Activated CD8-positive, alpha-beta memory T cell treated with anti-CD3 and anti-CD28 coated beads, Interleukin-2, amount 50 U/mL, for 24 hours (primary cell): Measurements from ENCODE around the gene ZNF112.

ENCODE experiments used
- DNase-seq: peaks from one replicate; pipeline ENCODE4 v3.0.0-alpha.2; 2020; ENCODE audit errors: extremely low read depth

ZNF112 gene

GRCh38 chr19:44282846-44283245, 73.6 kb downstream of the ZNF112 start:
- DNase-seq: no peak

- no peak for DNase-seq
Measured at GRCh38 chr19:44280916-44281315, 75.6 kb downstream of the ZNF112 start.

- DNase-seq: no peak
Measured at GRCh38 chr19:44278181-44278690, 78.2 kb downstream of the ZNF112 start.

- no peak for DNase-seq
Measured at GRCh38 chr19:44277331-44277730, 79.1 kb downstream of the ZNF112 start.
